IgD-negative memory B cell (primary cell): Measurements from ENCODE around the gene AKIRIN2. TPM values are rescaled to one million over a fixed set of nuclear protein-coding genes. Genes with fewer than 3 reads are reported as not detected.

Experiments
- H3K27ac Mint-ChIP-seq, 3 donors: one replicate each; pipeline ENCODE4 v1.8.0; 2020 to 2022; ENCODE audit warnings: mild to moderate bottlenecking in 3 of 3, mixed read lengths in 3 of 3, moderate library complexity in 1 of 3
- H3K27me3 Mint-ChIP-seq: one replicate; pipeline ENCODE4 v1.8.0; 2021; ENCODE audit warnings: mixed read lengths
- H3K36me3 Mint-ChIP-seq: one replicate; pipeline ENCODE4 v1.8.0; 2020; ENCODE audit warnings: mild to moderate bottlenecking, mixed read lengths
- H3K4me1 Mint-ChIP-seq, 3 donors: one replicate each; pipeline ENCODE4 v1.8.0; 2020 to 2022; ENCODE audit warnings: mixed read lengths in 3 of 3, mild to moderate bottlenecking in 1 of 3
- H3K4me3 Mint-ChIP-seq, 4 donors: one replicate each; pipeline ENCODE4 v1.8.0; 2020 to 2022; ENCODE audit warnings: mild to moderate bottlenecking in 4 of 4, mixed read lengths in 4 of 4, moderate library complexity in 3 of 4
- H3K9me3 Mint-ChIP-seq, 3 donors: one replicate each; pipeline ENCODE4 v1.8.0; 2020 to 2021; ENCODE audit warnings: mixed read lengths in 3 of 3, mild to moderate bottlenecking in 1 of 3
- polyA plus RNA-seq: library from polyadenylated mRNA; unstranded; fragments of 300-500 nt; fragmentation: Illumina TruSeq; gene quantifications from one replicate; pipeline ENCODE4 v1.2.3, GENCODE V29; 2021

Gene AKIRIN2
- 84.6 TPM for polyA plus RNA-seq

- peaks cover 26 to 36% (median 29%) of the 10 kb centered on the region in 3 donors for H3K4me1 Mint-ChIP-seq
- no peaks in the 10 kb centered on the region for H3K27me3 Mint-ChIP-seq
Observed at GRCh38 chr6:87701676-87702588, at the start of gene AKIRIN2. Gene AKIRIN2, minus strand, starts transcription at chr6:87702233. Its CDS starts 549 bp downstream, at chr6:87701684.

GRCh38 chr6:87747646-87748045 lies 45.6 kb upstream of the AKIRIN2 start:
- no peak overlapping the region for H3K4me3 Mint-ChIP-seq
- peak overlapping the region in 1 of 3 donors; percentile 67 for H3K27ac Mint-ChIP-seq
- H3K4me1 Mint-ChIP-seq = peaks cover 5 to 10% (median 5%) of the 10 kb centered on the region in 3 donors

More at GRCh38 chr6:87701676-87702588, at the start of gene AKIRIN2:
- Mint-ChIP-seq H3K27ac (peak within 1 kb of the TSS; percentile 85 to 99 (median 91)), H3K9me3 (no peaks in the 10 kb centered on the region), H3K4me3 (peak within 1 kb of the TSS; percentile 92 to 100 (median 98)), H3K36me3 (peaks cover 2% of the 10 kb centered on the region)

GRCh38 chr6:87745966-87746721 lies 44.1 kb upstream of the AKIRIN2 start:
- Mint-ChIP-seq H3K36me3 (peaks cover 2% of the 10 kb centered on the region), H3K27ac (no peak overlapping the region), H3K9me3 (peaks cover 0 to 1% (median 0%) of the 10 kb centered on the region in 3 donors), H3K27me3 (no peaks in the 10 kb centered on the region), H3K4me1 (peaks cover 16 to 21% (median 19%) of the 10 kb centered on the region in 3 donors), H3K4me3 (no peak overlapping the region)

More at GRCh38 chr6:87747646-87748045, 45.6 kb upstream of the AKIRIN2 start:
- H3K9me3 Mint-ChIP-seq = no peaks in the 10 kb centered on the region
- H3K27me3 Mint-ChIP-seq = no peaks in the 10 kb centered on the region
- peaks cover 2% of the 10 kb centered on the region for H3K36me3 Mint-ChIP-seq

DNA sequence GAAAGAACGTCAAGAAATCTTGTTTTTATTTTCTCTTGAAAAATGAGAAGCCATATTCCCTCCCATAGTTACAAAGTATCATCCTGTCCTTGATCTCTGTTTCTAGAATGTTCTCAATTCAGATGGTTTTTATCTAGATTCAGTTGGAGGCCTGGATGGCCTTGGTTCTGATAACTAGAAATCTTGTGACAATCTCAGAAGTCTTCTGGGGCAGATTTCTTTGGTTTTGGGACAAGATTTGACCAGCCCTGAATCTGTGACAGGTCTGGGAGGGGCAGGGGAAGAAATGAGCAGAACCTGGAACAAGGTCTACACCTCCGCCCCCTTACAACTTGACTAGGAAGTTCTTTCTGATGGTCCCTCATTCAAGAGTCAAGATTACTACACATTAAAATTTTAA lies 41.4 kb upstream of the AKIRIN2 start:
- Mint-ChIP-seq H3K4me1 (peaks cover 16 to 25% (median 24%) of the 10 kb centered on the region in 3 donors), H3K36me3 (peaks cover 2% of the 10 kb centered on the region), H3K9me3 (peaks cover 0 to 3% (median 0%) of the 10 kb centered on the region in 3 donors), H3K4me3 (no peak overlapping the region), H3K27ac (peak overlapping the region in 1 of 3 donors; percentile 16), H3K27me3 (no peaks in the 10 kb centered on the region)

DNA sequence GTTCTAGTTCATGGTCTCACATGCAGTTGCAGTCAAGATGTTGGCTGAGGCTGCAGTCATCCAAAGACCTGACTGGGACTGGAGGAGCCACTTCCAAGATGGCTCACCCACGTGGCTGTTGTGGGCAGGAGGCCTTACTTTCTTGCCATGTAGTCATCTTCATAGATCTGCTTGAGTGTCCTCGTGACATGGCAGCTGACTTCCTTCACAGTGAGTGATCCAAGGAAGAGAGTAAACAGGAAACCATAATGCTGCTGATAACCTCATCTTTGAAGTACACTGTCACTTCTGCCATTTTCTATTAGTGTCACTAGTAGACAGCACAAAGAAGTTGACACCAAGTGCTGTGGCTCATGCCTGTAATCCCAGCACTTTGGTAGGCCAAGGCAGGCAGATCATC lies 40.1 kb upstream of the AKIRIN2 start:
- H3K36me3 Mint-ChIP-seq = no peaks in the 10 kb centered on the region
- peak overlapping the region; percentile 59 to 96 (median 60) for H3K27ac Mint-ChIP-seq
- peaks cover 0 to 3% (median 0%) of the 10 kb centered on the region in 3 donors for H3K9me3 Mint-ChIP-seq
- peak overlapping the region in 3 of 4 donors; percentile 2 to 72 (median 28) for H3K4me3 Mint-ChIP-seq
- peaks cover 18 to 25% (median 21%) of the 10 kb centered on the region in 3 donors for H3K4me1 Mint-ChIP-seq
- H3K27me3 Mint-ChIP-seq = no peaks in the 10 kb centered on the region

- Mint-ChIP-seq H3K36me3 (no peaks in the 10 kb centered on the region), H3K4me1 (peaks cover 18 to 26% (median 24%) of the 10 kb centered on the region in 3 donors), H3K27me3 (no peaks in the 10 kb centered on the region), H3K27ac (no peak overlapping the region), H3K9me3 (peaks cover 0 to 3% (median 0%) of the 10 kb centered on the region in 3 donors), H3K4me3 (peak overlapping the region in 1 of 4 donors; percentile 57)
Observed at GRCh38 chr6:87741001-87741650, 39.1 kb upstream of the AKIRIN2 start.

GRCh38 chr6:87738744-87739143 lies 36.7 kb upstream of the AKIRIN2 start:
- Mint-ChIP-seq H3K4me1 (peaks cover 18 to 26% (median 26%) of the 10 kb centered on the region in 3 donors), H3K27me3 (no peaks in the 10 kb centered on the region), H3K36me3 (peaks cover 1% of the 10 kb centered on the region), H3K27ac (peak overlapping the region in 1 of 3 donors; percentile 54), H3K4me3 (no peak overlapping the region), H3K9me3 (peaks cover 0 to 3% (median 0%) of the 10 kb centered on the region in 3 donors)

DNA sequence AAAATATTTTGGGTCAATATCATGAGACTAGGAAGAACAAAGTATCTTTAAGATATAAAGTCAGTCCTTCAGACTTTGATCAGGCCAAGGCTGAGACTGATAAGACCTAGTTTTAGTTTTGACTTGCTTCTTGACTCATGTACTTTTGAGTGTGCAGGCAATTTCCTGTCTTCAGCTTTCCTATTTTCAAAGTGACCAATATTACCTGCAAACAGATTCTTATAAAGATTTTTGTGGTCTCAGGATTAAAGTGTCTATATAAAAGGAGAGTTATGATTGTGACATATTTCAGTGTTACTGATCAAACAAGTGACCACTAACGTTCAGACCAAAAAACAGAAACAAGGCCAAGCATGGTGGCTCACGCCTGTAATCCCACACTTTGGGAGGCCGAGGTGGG lies 36.0 kb upstream of the AKIRIN2 start:
- H3K9me3 Mint-ChIP-seq = peaks cover 0 to 3% (median 0%) of the 10 kb centered on the region in 3 donors
- peaks cover 1% of the 10 kb centered on the region for H3K36me3 Mint-ChIP-seq
- H3K4me1 Mint-ChIP-seq = peaks cover 18 to 27% (median 26%) of the 10 kb centered on the region in 3 donors
- H3K27me3 Mint-ChIP-seq = no peaks in the 10 kb centered on the region
- no peak overlapping the region for H3K4me3 Mint-ChIP-seq
- H3K27ac Mint-ChIP-seq = peak overlapping the region in 2 of 3 donors; percentile 46 to 54

GRCh38 chr6:87736809-87737540 lies 34.9 kb upstream of the AKIRIN2 start:
- H3K36me3 Mint-ChIP-seq = peaks cover 1% of the 10 kb centered on the region
- peaks cover 0 to 3% (median 0%) of the 10 kb centered on the region in 3 donors for H3K9me3 Mint-ChIP-seq
- H3K27ac Mint-ChIP-seq = peak overlapping the region in 1 of 3 donors; percentile 15
- H3K4me3 Mint-ChIP-seq = no peak overlapping the region
- H3K27me3 Mint-ChIP-seq = no peaks in the 10 kb centered on the region
- H3K4me1 Mint-ChIP-seq = peaks cover 9 to 20% (median 17%) of the 10 kb centered on the region in 3 donors

DNA sequence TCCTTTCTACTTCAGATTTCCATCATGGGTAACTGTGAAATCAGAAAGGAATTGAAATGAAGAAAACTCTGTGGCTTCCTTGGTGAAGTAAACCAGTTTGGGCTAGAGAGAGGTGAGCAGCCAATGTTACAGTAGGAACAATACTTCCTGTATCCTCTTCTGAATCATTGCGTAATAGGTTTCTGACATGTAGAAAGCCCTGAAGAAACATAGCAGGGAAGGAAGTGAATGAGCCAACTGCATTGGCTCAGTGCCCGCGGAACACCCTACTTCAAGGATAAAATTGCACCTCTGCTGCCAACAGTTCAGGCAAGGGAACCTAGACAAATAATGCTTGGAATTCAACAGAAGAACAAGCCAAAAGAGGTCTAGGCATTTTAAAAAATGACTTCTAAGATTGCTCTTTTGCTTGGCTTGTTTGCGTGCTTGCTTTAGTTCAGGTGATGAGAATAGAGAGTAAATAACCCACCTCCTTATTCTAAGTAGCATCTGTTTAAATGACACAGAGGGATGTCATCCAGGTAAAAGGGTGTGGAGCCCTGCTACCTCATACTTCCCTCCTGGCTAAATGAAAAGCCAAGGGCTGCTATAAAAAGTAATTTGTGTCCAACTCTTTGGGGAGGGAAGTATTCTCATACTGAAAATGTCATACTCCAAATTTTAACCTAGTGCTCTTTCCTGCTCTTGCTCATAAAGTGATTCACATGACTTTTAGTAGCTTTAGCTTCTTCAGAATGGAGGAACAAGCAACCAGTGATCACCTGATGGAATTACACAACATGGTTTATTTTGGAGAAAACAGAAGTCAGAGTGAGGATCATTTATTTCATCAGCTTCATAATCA lies 30.0 kb upstream of the AKIRIN2 start:
- Mint-ChIP-seq H3K27me3 (no peaks in the 10 kb centered on the region), H3K4me1 (peaks cover 17 to 32% (median 22%) of the 10 kb centered on the region in 3 donors), H3K9me3 (no peaks in the 10 kb centered on the region), H3K4me3 (peak overlapping the region in 1 of 4 donors; percentile 65), H3K27ac (no peak overlapping the region), H3K36me3 (peaks cover 1% of the 10 kb centered on the region)

DNA sequence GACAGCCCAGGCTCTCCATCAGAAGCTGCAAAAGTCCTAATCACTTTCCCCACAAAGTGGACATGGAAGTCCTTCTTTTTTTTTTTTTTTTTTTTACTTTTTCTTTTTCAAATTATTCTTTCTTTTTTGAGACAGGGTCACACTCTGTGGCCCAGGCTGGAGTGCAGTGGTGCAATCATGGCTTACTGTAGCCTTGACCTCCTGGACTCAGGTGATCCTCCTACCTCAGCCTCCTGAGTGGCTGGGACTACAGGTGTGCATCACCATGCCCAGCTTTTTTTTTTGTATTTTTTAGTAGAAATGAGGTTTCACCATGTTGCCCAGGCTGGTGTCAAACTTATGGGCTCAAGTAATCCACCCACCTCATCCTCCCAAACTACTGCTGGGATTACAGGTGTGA lies 29.0 kb upstream of the AKIRIN2 start:
- H3K9me3 Mint-ChIP-seq = no peaks in the 10 kb centered on the region
- H3K36me3 Mint-ChIP-seq = peaks cover 1% of the 10 kb centered on the region
- H3K4me1 Mint-ChIP-seq = peaks cover 17 to 31% (median 20%) of the 10 kb centered on the region in 3 donors
- H3K27me3 Mint-ChIP-seq = no peaks in the 10 kb centered on the region
- no peak overlapping the region for H3K4me3 Mint-ChIP-seq
- no peak overlapping the region for H3K27ac Mint-ChIP-seq

GRCh38 chr6:87729965-87730719 lies 28.1 kb upstream of the AKIRIN2 start:
- peaks cover 25 to 37% (median 26%) of the 10 kb centered on the region in 3 donors for H3K4me1 Mint-ChIP-seq
- peak overlapping the region in 2 of 4 donors; percentile 30 to 31 for H3K4me3 Mint-ChIP-seq
- H3K27me3 Mint-ChIP-seq = no peaks in the 10 kb centered on the region

More at GRCh38 chr6:87729965-87730719, 28.1 kb upstream of the AKIRIN2 start:
- peaks cover 3% of the 10 kb centered on the region for H3K36me3 Mint-ChIP-seq
- H3K9me3 Mint-ChIP-seq = no peaks in the 10 kb centered on the region
- H3K27ac Mint-ChIP-seq = no peak overlapping the region
